Measurements from ENCODE around the gene TSTD2.
A peak's percentile ranks its signal among the peaks of the same experiment; 100 is the strongest.

TSTD2 gene

GRCh38 chr9:97559111-97559514, 74.1 kb downstream of the TSTD2 start:
- peak overlapping the region; percentile 30; the same call in 1 of the 2 replicates for H3K4me3 ChIP-seq (ENCODE audit: low read depth, low read length)
- no peak for TF ChIP-seq CTCF (IDR thresholded peaks at IDR 0.05; ENCODE audit: low read depth, low read length, missing control alignments)
- DNase-seq (ENCODE audit: low read depth) = peak; percentile 65

- TF ChIP-seq CTCF (IDR thresholded peaks at IDR 0.05; ENCODE audit: low read depth, low read length, missing control alignments) = no peak
- peak; percentile 7 for DNase-seq (ENCODE audit: low read depth)
- H3K4me3 ChIP-seq (ENCODE audit: low read depth, low read length) = peak overlapping the region; percentile 30; the same call in 1 of the 2 replicates
These were observed 74.5 kb downstream of the TSTD2 start for GRCh38 chr9:97558701-97559101.

GRCh38 chr9:97557606-97558095, 75.5 kb downstream of the TSTD2 start:
- no peak overlapping the region for H3K4me3 ChIP-seq (ENCODE audit: low read depth, low read length)
- DNase-seq (ENCODE audit: low read depth) = no peak
- no peak for TF ChIP-seq CTCF (IDR thresholded peaks at IDR 0.05; ENCODE audit: low read depth, low read length, missing control alignments)

- H3K4me3 ChIP-seq (ENCODE audit: low read depth, low read length) = no peak overlapping the region
- no peak for TF ChIP-seq CTCF (IDR thresholded peaks at IDR 0.05; ENCODE audit: low read depth, low read length, missing control alignments)
- no peak for DNase-seq (ENCODE audit: low read depth)
These were observed 76.2 kb downstream of the TSTD2 start for GRCh38 chr9:97556721-97557605.

DNA sequence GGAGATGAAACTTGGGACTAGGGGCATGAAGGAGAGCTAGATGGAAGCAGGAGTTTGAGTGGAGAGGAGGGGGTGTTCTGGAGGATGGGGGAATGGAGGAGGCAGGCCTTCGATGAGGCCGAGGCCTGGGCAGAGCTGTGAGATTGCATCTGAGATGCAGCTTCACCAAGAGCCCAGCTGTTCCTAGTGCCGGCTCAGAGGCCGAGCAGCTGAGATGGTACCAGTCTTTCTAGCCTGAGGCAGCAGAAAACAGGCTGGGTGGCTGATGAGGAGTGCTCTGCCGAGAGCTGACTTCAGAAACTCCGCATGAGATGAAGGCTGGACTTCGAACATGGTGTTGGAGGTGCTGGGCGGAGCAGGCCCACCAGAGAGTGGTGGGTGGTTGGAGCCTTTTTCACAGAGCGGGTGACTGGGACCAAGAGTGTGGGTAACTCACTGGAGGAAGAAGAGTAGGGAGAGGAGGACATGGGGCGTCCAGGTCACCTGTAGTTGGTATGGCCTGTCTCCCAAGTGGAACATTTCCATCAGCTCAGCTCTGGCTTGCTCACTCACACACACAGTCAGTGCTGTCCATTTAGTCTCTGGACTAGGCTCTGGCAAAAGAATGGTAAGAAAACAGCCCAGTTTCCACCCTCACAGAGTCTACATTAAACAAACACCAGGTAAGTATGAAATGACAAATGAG, 77.0 kb downstream of the TSTD2 start:
- DNase-seq (ENCODE audit: low read depth) = no peak
- no peak for TF ChIP-seq CTCF (IDR thresholded peaks at IDR 0.05; ENCODE audit: low read depth, low read length, missing control alignments)
- no peak overlapping the region for H3K4me3 ChIP-seq (ENCODE audit: low read depth, low read length)

DNA sequence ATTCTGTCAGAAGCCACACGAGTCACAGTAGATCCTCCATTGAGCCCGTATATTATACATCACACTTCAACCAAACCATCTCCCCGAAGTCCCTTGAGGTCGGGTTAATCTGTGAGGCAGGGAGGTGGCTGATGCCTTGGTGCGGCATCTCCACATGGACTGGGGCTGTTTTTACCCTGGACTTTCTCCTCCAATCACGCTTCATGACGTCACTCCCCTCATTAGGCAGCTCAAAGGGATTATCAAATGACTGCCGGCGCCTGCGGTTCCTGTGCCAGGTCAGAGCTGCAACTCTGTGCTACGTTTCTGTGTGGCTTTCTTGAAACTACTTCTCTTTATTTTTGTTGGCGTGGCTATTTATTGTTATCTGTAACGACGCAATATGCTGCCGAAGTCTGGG, 78.0 kb downstream of the TSTD2 start:
- no peak for DNase-seq (ENCODE audit: low read depth)
- TF ChIP-seq CTCF (IDR thresholded peaks at IDR 0.05; ENCODE audit: low read depth, low read length, missing control alignments) = no peak
- H3K4me3 ChIP-seq (ENCODE audit: low read depth, low read length) = no peak overlapping the region
